MCF 10A (cell line): ENCODE measurements around the gene SLC4A8. TPM values are rescaled to one million over a fixed set of nuclear protein-coding genes. Genes with fewer than 3 reads are reported as not detected.

Experiments
- BruUV-seq: library from RNA; stranded (reverse); fragments of 400-500 nt; replicated peaks from 2 replicates; lab custom pipeline; 2021; lab: Mats Ljungman, UMichigan
- CTCF ChIA-PET: fragments of 300-600 bp; sonication (Branson Sonifier 250); formaldehyde crosslinking; extraction: SDS; loops from one replicate; lab custom pipeline; 2021; ENCODE audit warnings: antibody characterized with exemption, inconsistent platforms; lab: Yijun Ruan, JAX
- POLR2A ChIA-PET: fragments of 300-600, 350-650 bp; sonication (Branson Sonifier 250); formaldehyde crosslinking; extraction: SDS; loops from one replicate; lab custom pipeline; 2020; ENCODE audit warnings: antibody characterized with exemption, inconsistent platforms; lab: Yijun Ruan, JAX
- DNase-seq: peaks from one replicate; pipeline ENCODE4 v3.0.0-alpha.2; 2018; ENCODE audit not compliant: unreplicated experiment
- H3K27ac Mint-ChIP-seq: one replicate; pipeline ENCODE4 v1.8.0; 2022; ENCODE audit warnings: mild to moderate bottlenecking, low read depth, mixed read lengths; ENCODE audit not compliant: unreplicated experiment
- H3K27me3 Mint-ChIP-seq: one replicate; pipeline ENCODE4 v1.8.0; 2022; ENCODE audit warnings: mixed read lengths; ENCODE audit not compliant: insufficient read depth, unreplicated experiment
- H3K36me3 Mint-ChIP-seq: one replicate; pipeline ENCODE4 v1.8.0; 2022; ENCODE audit warnings: mild to moderate bottlenecking, moderate library complexity, mixed read lengths; ENCODE audit not compliant: insufficient read depth, unreplicated experiment
- H3K4me1 Mint-ChIP-seq: one replicate; pipeline ENCODE4 v1.8.0; 2022; ENCODE audit warnings: mixed read lengths; ENCODE audit not compliant: insufficient read depth, unreplicated experiment
- H3K4me3 Mint-ChIP-seq: one replicate; pipeline ENCODE4 v1.8.0; 2022; ENCODE audit warnings: mild to moderate bottlenecking, moderate library complexity, mixed read lengths; ENCODE audit not compliant: unreplicated experiment
- H3K9me3 Mint-ChIP-seq: one replicate; pipeline ENCODE4 v1.8.0; 2022; ENCODE audit warnings: mixed read lengths; ENCODE audit not compliant: unreplicated experiment
- intact Hi-C: fragments of 100-400 bp; cut with micrococcal nuclease; formaldehyde crosslinking; loops from 2 replicates; pipeline ENCODE4 v1.14.1; 2022
- total RNA-seq: library from RNA; stranded (reverse); gene quantifications from 2 replicates; pipeline ENCODE4 v1.2.3, GENCODE V29; 2022
- TF ChIP-seq, protein P1 (sequence below): fragments of 200-600 bp; IDR thresholded peaks from one replicate; pipeline ENCODE4 v1.8.0; 2022; ENCODE audit warnings: antibody characterized with exemption, mild to moderate bottlenecking; ENCODE audit not compliant: unreplicated experiment

The SLC4A8 gene
- total RNA-seq, 1 experiment from 2014 or later = 1.1 TPM

GRCh38 chr12:51549637-51550036, 125.0 kb downstream of the SLC4A8 start:
- intact Hi-C loops = no loop called here
- Mint-ChIP-seq H3K27me3 (peaks cover 91% of the 10 kb centered on the region), H3K4me1 (no peaks in the 10 kb centered on the region), H3K9me3 (no peaks in the 10 kb centered on the region), H3K36me3 (no peaks in the 10 kb centered on the region), H3K4me3 (no peak overlapping the region), H3K27ac (no peak overlapping the region)
- ChIA-PET CTCF (interaction anchor here (0.6 to 1.8 kb wide), 5 partner anchors 17 to 275 kb away, joined by 3 to 7 read pairs (median 4); no protein-coding TSS in a partner anchor), POLR2A (no interaction called here)
- TF ChIP-seq, protein P1, sequence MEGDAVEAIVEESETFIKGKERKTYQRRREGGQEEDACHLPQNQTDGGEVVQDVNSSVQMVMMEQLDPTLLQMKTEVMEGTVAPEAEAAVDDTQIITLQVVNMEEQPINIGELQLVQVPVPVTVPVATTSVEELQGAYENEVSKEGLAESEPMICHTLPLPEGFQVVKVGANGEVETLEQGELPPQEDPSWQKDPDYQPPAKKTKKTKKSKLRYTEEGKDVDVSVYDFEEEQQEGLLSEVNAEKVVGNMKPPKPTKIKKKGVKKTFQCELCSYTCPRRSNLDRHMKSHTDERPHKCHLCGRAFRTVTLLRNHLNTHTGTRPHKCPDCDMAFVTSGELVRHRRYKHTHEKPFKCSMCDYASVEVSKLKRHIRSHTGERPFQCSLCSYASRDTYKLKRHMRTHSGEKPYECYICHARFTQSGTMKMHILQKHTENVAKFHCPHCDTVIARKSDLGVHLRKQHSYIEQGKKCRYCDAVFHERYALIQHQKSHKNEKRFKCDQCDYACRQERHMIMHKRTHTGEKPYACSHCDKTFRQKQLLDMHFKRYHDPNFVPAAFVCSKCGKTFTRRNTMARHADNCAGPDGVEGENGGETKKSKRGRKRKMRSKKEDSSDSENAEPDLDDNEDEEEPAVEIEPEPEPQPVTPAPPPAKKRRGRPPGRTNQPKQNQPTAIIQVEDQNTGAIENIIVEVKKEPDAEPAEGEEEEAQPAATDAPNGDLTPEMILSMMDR = no peak
- no TSS peak for BruUV-seq
- DNase-seq = no peak

Other genes with a start within 250 kb of the SLC4A8 start
- gene POU6F1, start 206.8 kb upstream of the SLC4A8 start, total RNA-seq = 3.0 and 3.8 TPM in 2 replicates
- 74.2 and 93.2 TPM in 2 replicates for gene DAZAP2, start 186.0 kb upstream of the SLC4A8 start, total RNA-seq
- 17.4 and 19.0 TPM in 2 replicates for gene SMAGP, start 154.4 kb upstream of the SLC4A8 start, total RNA-seq
- gene BIN2, start 100.7 kb upstream of the SLC4A8 start, total RNA-seq = not detected in 2 replicates
- not detected in 2 replicates for gene CELA1, start 78.2 kb upstream of the SLC4A8 start, total RNA-seq
- gene GALNT6, start 33.4 kb upstream of the SLC4A8 start, total RNA-seq = 24.8 and 27.6 TPM in 2 replicates
- 0.70 and 2.1 TPM in 2 replicates for gene SCN8A, start 166.4 kb downstream of the SLC4A8 start, total RNA-seq